Measurements from ENCODE around the gene PGPEP1. TPM values are rescaled to one million over a fixed set of nuclear protein-coding genes. Genes with fewer than 3 reads are reported as not detected.
"Not testable (repeated sequence)": the region's sequence is repeated elsewhere in the genome, so short reads cannot be mapped to it uniquely, and the experiment has no call there.

Gene PGPEP1
- total and polyA plus RNA-seq, 2 donors, result 13.3 to 14.8 TPM

DNA sequence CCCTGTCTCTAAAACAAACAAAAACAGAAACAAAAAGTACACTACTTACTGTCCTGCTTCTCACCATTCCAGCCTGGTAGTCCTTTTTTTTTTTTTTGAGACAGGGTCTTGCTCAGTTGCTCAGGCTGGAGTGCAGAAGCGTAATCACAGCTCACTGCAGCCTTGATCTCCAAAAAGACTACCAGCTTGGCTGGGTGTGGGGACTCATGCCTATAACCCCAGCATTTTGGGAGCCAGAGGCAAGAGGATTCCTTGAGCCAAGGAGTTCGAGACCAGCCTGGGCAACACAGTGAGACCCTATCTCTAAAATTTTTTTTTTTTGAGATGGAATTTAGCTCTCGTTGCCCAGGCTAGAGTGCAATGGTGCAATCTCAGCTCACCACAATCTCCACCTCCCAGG is 40.4 kb downstream of the PGPEP1 start:
- 83% methylated on average over 3 of the region's 3 CpGs for WGBS
- H3K27ac ChIP-seq (ENCODE audit: low read depth in 1 of 2, low read length in 1 of 2), result no peak overlapping the region
- H3K9me3 ChIP-seq (ENCODE audit: control insufficient read depth in 2 of 2, insufficient read depth in 1 of 2, low read length in 1 of 2), result no peaks in the 10 kb centered on the region
- no peaks in the 10 kb centered on the region for H3K4me1 ChIP-seq (ENCODE audit: control insufficient read depth in 2 of 2, insufficient read depth in 2 of 2, low read length in 2 of 2)
- DNase-seq (ENCODE audit: low read depth in 6 of 9, low spot score in 9 of 9), result no peak
- no peaks in the 10 kb centered on the region for H3K36me3 ChIP-seq (ENCODE audit: control insufficient read depth in 2 of 2, insufficient read depth in 2 of 2, low read length in 1 of 2)
- H3K4me3 ChIP-seq (ENCODE audit: low read length in 2 of 2), result no peak overlapping the region
- peaks cover 0 to 9% of the 10 kb centered on the region in 2 donors for H3K27me3 ChIP-seq (ENCODE audit: control insufficient read depth in 2 of 2, insufficient read depth in 1 of 2, low read length in 1 of 2)

DNA sequence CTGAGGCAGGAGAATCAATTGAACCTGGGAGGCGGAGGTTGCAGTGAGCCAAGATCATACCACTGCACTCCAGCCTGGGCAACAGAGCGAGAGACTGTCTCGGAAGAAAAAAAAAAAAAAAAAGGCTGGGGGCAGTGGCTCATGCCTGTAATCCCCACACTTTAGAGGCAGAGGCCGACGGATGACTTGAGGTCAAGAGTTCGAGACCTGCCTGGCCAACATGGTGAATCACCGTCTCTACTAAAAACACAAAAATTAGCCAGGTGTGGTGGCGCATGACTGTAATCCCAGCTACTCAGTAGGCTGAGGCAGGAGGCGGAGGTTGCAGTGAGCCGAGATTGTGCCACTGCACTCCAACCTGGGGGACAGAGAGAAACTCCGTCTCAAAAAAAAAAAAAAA is 43.2 kb downstream of the PGPEP1 start:
- DNase-seq (ENCODE audit: low read depth in 6 of 9, low spot score in 9 of 9); H3K27ac ChIP-seq (ENCODE audit: low read depth in 1 of 2, low read length in 1 of 2): not testable (repeated sequence)

DNA sequence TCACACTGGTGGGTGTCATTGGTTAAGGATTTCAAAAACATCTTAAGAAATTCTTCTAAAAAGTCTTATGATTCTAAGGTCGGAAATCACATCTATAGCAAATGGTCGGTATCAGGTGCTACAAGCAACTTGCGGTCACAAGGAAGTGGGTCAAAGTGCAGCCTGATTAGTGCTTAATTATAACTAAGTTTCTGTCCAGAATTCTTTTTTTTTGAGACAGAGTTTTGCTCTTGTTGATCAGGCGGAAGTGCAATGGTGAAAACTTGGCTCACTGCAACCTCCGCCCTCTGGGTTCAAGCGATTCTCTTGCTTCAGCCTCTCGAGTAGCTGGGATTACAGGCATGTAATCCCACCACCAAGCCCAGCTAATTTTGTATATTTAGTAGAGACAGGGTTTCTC is 44.4 kb downstream of the PGPEP1 start:
- Histone ChIP-seq H3K27ac (ENCODE audit: low read depth in 1 of 2, low read length in 1 of 2) (no peak overlapping the region), H3K27me3 (ENCODE audit: control insufficient read depth in 2 of 2, insufficient read depth in 1 of 2, low read length in 1 of 2) (peaks cover 16 to 48% of the 10 kb centered on the region in 2 donors), H3K9me3 (ENCODE audit: control insufficient read depth in 2 of 2, insufficient read depth in 1 of 2, low read length in 1 of 2) (peaks cover 0 to 4% of the 10 kb centered on the region in 2 donors), H3K4me3 (ENCODE audit: low read length in 2 of 2) (no peak overlapping the region), H3K36me3 (ENCODE audit: control insufficient read depth in 2 of 2, insufficient read depth in 2 of 2, low read length in 1 of 2) (no peaks in the 10 kb centered on the region), H3K4me1 (ENCODE audit: control insufficient read depth in 2 of 2, insufficient read depth in 2 of 2, low read length in 2 of 2) (peaks cover 5 to 9% of the 10 kb centered on the region in 2 donors)
- WGBS, result 98% methylated on average over 7 of the region's 7 CpGs
- no peak for DNase-seq (ENCODE audit: low read depth in 6 of 9, low spot score in 9 of 9)

More for the DNA sequence above, 43.2 kb downstream of the PGPEP1 start:
- not testable (repeated sequence) for H3K4me3 ChIP-seq (ENCODE audit: low read length in 2 of 2); H3K4me1 ChIP-seq (ENCODE audit: control insufficient read depth in 2 of 2, insufficient read depth in 2 of 2, low read length in 2 of 2); H3K9me3 ChIP-seq (ENCODE audit: control insufficient read depth in 2 of 2, insufficient read depth in 1 of 2, low read length in 1 of 2); H3K36me3 ChIP-seq (ENCODE audit: control insufficient read depth in 2 of 2, insufficient read depth in 2 of 2, low read length in 1 of 2)
- H3K27me3 ChIP-seq (ENCODE audit: control insufficient read depth in 2 of 2, insufficient read depth in 1 of 2, low read length in 1 of 2), result peaks cover 13 to 36% of the 10 kb centered on the region in 2 donors
- 97% methylated on average over 11 of the region's 11 CpGs for WGBS

DNA sequence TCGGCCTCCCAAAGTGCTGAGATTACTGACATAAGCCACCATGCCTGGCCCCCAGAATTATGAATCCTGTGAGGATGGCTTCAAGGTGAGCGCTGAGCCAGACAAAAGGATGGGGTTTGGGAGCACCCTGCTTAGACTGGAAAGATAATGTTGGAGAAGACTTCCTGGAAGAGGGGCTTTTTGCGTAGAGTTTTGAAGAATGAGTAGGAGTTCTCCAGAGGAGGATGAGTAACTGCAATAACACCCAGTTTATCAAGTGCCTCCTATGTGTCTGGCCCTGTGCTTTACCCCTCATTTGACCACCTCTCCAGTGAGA is 44.9 kb downstream of the PGPEP1 start:
- Histone ChIP-seq H3K4me1 (ENCODE audit: control insufficient read depth in 2 of 2, insufficient read depth in 2 of 2, low read length in 2 of 2) (peaks cover 5 to 9% of the 10 kb centered on the region in 2 donors), H3K27ac (ENCODE audit: low read depth in 1 of 2, low read length in 1 of 2) (no peak overlapping the region), H3K9me3 (ENCODE audit: control insufficient read depth in 2 of 2, insufficient read depth in 1 of 2, low read length in 1 of 2) (peaks cover 0 to 4% of the 10 kb centered on the region in 2 donors), H3K4me3 (ENCODE audit: low read length in 2 of 2) (no peak overlapping the region), H3K36me3 (ENCODE audit: control insufficient read depth in 2 of 2, insufficient read depth in 2 of 2, low read length in 1 of 2) (no peaks in the 10 kb centered on the region), H3K27me3 (ENCODE audit: control insufficient read depth in 2 of 2, insufficient read depth in 1 of 2, low read length in 1 of 2) (peaks cover 16 to 52% of the 10 kb centered on the region in 2 donors)
- DNase-seq (ENCODE audit: low read depth in 6 of 9, low spot score in 9 of 9), result no peak
- WGBS, result 96% methylated on average over 3 of the region's 3 CpGs

DNA sequence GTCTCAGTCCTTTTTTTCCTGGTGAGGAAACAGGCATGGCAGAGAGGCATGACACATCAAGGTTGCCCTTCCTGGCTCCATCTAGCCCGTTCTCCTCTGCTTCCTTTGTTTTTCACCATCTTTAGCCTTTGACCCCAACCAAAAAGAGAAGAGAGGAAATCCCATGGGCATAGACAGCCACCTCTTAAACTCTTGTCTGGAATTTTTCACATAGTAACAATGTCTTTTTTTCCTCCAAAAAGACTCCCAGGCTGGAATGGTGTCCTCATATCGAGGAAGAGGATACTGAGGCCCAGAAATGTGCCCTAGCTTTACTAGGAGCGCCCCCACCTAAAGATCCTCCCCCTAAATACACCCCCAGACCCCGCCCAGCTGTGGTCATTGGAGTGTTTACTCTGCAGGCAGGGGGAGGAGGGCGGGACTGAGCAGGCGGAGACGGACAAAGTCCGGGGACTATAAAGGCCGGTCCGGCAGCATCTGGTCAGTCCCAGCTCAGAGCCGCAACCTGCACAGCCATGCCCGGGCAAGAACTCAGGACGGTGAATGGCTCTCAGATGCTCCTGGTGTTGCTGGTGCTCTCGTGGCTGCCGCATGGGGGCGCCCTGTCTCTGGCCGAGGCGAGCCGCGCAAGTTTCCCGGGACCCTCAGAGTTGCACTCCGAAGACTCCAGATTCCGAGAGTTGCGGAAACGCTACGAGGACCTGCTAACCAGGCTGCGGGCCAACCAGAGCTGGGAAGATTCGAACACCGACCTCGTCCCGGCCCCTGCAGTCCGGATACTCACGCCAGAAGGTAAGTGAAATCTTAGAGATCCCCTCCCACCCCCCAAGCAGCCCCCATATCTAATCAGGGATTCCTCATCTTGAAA is 45.5 kb downstream of the PGPEP1 start, which contains the start of gene GDF15:
Gene GDF15 (plus strand): TSS at position 484 of the 868 bp plus-strand sequence. CDS start 32 bp downstream, at position 516.
- H3K4me3 ChIP-seq (ENCODE audit: low read length in 2 of 2), result no peak within 1 kb of the TSS
- 64% methylated on average over 33 of the region's 33 CpGs for whole genome bisulfite sequencing
- DNase-seq (ENCODE audit: low read depth in 6 of 9, low spot score in 9 of 9), result no peak
- H3K27ac ChIP-seq (ENCODE audit: low read depth in 1 of 2, low read length in 1 of 2), result no peak within 1 kb of the TSS
- H3K27me3 ChIP-seq (ENCODE audit: control insufficient read depth in 2 of 2, insufficient read depth in 1 of 2, low read length in 1 of 2), result peaks cover 16 to 58% of the 10 kb centered on the region in 2 donors
- H3K36me3 ChIP-seq (ENCODE audit: control insufficient read depth in 2 of 2, insufficient read depth in 2 of 2, low read length in 1 of 2), result no peaks in the 10 kb centered on the region
- peaks cover 0 to 10% of the 10 kb centered on the region in 2 donors for H3K9me3 ChIP-seq (ENCODE audit: control insufficient read depth in 2 of 2, insufficient read depth in 1 of 2, low read length in 1 of 2)
- H3K4me1 ChIP-seq (ENCODE audit: control insufficient read depth in 2 of 2, insufficient read depth in 2 of 2, low read length in 2 of 2), result peaks cover 5 to 9% of the 10 kb centered on the region in 2 donors

DNA sequence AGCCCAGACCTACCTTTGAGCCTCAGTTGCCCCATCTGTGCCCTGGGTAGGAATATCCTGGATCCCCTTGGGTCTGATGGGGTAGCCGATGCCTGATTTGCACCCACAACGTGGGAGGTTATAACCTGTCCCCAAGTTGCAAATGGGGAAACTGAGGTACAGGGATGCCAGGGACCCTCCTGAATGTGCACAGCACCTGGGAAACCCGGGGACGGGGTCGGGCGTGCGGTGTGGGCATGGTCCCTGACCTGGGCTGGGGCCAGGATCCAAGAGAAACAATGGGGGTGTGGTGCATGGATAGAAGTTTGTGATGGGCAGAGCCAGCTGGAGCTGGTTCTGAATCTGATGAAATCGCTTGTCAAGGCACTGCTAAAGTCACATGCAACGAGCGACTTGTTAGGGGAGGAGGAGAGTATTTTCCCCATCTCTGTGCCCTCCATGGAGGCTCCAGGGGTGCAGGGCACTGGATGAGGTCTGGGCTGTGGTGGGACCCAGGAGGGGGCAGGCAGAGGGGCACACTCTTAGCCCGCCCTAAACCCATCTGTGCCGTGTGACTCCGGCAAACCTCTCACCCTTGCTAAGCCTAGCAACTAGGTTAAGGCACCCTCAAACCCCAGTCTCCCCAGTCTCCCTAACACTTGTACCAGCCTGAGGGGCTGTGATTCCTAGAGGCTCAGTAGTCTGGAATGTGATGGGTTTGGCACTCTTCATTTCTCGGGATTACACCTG is 46.3 kb downstream of the PGPEP1 start:
- Histone ChIP-seq H3K27me3 (ENCODE audit: control insufficient read depth in 2 of 2, insufficient read depth in 1 of 2, low read length in 1 of 2) (peaks cover 16 to 62% of the 10 kb centered on the region in 2 donors), H3K27ac (ENCODE audit: low read depth in 1 of 2, low read length in 1 of 2) (no peak overlapping the region), H3K4me1 (ENCODE audit: control insufficient read depth in 2 of 2, insufficient read depth in 2 of 2, low read length in 2 of 2) (peaks cover 5 to 9% of the 10 kb centered on the region in 2 donors), H3K36me3 (ENCODE audit: control insufficient read depth in 2 of 2, insufficient read depth in 2 of 2, low read length in 1 of 2) (no peaks in the 10 kb centered on the region), H3K9me3 (ENCODE audit: control insufficient read depth in 2 of 2, insufficient read depth in 1 of 2, low read length in 1 of 2) (peaks cover 0 to 10% of the 10 kb centered on the region in 2 donors), H3K4me3 (ENCODE audit: low read length in 2 of 2) (no peak overlapping the region)
- no peak for DNase-seq (ENCODE audit: low read depth in 6 of 9, low spot score in 9 of 9)
- 96% methylated on average over 14 of the region's 14 CpGs for WGBS

DNA sequence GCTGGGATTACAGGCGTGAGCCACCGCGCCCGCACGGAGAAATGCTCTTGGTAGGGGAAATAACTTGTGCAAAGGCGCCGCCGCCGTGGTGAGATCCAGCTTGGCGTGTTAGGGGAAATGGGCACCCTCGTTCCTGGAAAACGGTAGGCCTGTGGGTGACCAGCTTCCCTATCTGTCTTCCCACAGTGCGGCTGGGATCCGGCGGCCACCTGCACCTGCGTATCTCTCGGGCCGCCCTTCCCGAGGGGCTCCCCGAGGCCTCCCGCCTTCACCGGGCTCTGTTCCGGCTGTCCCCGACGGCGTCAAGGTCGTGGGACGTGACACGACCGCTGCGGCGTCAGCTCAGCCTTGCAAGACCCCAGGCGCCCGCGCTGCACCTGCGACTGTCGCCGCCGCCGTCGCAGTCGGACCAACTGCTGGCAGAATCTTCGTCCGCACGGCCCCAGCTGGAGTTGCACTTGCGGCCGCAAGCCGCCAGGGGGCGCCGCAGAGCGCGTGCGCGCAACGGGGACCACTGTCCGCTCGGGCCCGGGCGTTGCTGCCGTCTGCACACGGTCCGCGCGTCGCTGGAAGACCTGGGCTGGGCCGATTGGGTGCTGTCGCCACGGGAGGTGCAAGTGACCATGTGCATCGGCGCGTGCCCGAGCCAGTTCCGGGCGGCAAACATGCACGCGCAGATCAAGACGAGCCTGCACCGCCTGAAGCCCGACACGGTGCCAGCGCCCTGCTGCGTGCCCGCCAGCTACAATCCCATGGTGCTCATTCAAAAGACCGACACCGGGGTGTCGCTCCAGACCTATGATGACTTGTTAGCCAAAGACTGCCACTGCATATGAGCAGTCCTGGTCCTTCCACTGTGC is 47.9 kb downstream of the PGPEP1 start:
- Histone ChIP-seq H3K27ac (ENCODE audit: low read depth in 1 of 2, low read length in 1 of 2) (peak overlapping the region in 1 of 2 donors; percentile 25), H3K9me3 (ENCODE audit: control insufficient read depth in 2 of 2, insufficient read depth in 1 of 2, low read length in 1 of 2) (peaks cover 0 to 13% of the 10 kb centered on the region in 2 donors), H3K4me1 (ENCODE audit: control insufficient read depth in 2 of 2, insufficient read depth in 2 of 2, low read length in 2 of 2) (peaks cover 5 to 9% of the 10 kb centered on the region in 2 donors), H3K27me3 (ENCODE audit: control insufficient read depth in 2 of 2, insufficient read depth in 1 of 2, low read length in 1 of 2) (peaks cover 16 to 73% of the 10 kb centered on the region in 2 donors), H3K4me3 (ENCODE audit: low read length in 2 of 2) (peak overlapping the region in 1 of 2 donors; percentile 25), H3K36me3 (ENCODE audit: control insufficient read depth in 2 of 2, insufficient read depth in 2 of 2, low read length in 1 of 2) (no peaks in the 10 kb centered on the region)
- DNase-seq (ENCODE audit: low read depth in 6 of 9, low spot score in 9 of 9), result peak; percentile 38 to 88 (median 62)
- 2% methylated on average over 86 of the region's 86 CpGs for WGBS

DNA sequence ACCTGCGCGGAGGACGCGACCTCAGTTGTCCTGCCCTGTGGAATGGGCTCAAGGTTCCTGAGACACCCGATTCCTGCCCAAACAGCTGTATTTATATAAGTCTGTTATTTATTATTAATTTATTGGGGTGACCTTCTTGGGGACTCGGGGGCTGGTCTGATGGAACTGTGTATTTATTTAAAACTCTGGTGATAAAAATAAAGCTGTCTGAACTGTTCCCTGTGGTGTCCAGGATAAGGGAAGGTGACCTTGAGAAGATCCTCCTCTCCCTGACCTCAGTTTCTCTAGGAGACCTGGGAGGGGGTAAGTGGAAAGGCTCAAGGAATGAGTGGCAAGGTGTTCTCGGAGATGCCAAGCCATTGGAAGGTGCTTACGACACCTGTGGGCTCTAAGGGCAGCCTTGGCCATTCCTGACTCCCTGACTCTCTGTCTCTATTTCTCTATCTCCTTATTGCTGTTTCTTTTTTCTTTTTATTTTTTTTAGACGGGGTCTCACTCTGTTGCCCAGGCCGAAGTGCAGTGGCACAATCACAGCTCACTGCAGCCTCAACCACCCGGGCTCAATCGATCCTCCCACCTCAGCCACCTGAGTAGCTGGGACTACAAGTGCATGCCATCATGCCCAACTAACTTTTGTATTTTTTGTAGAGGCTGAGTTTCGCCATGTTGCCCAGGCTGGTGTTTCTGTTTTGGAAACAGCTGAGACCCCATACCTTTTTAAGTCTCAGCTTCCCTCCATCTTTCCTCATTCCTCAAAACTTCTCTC is 48.7 kb downstream of the PGPEP1 start:
- peaks cover 5 to 9% of the 10 kb centered on the region in 2 donors for H3K4me1 ChIP-seq (ENCODE audit: control insufficient read depth in 2 of 2, insufficient read depth in 2 of 2, low read length in 2 of 2)
- peaks cover 0 to 13% of the 10 kb centered on the region in 2 donors for H3K9me3 ChIP-seq (ENCODE audit: control insufficient read depth in 2 of 2, insufficient read depth in 1 of 2, low read length in 1 of 2)
- H3K36me3 ChIP-seq (ENCODE audit: control insufficient read depth in 2 of 2, insufficient read depth in 2 of 2, low read length in 1 of 2), result no peaks in the 10 kb centered on the region
- H3K27me3 ChIP-seq (ENCODE audit: control insufficient read depth in 2 of 2, insufficient read depth in 1 of 2, low read length in 1 of 2), result peaks cover 16 to 76% of the 10 kb centered on the region in 2 donors
- no peak overlapping the region for H3K4me3 ChIP-seq (ENCODE audit: low read length in 2 of 2)
- H3K27ac ChIP-seq (ENCODE audit: low read depth in 1 of 2, low read length in 1 of 2), result no peak overlapping the region
- DNase-seq (ENCODE audit: low read depth in 6 of 9, low spot score in 9 of 9), result no peak
- 92% methylated on average over 13 of the region's 13 CpGs for WGBS

All from thymus (tissue), 11 donors.